ENCODE measurements around the gene VARS2. TPM values are rescaled to one million over a fixed set of nuclear protein-coding genes. Genes with fewer than 3 reads are reported as not detected.
"Not testable (repeated sequence)": the region's sequence is repeated elsewhere in the genome, so short reads cannot be mapped to it uniquely, and the experiment has no call there.

VARS2 gene
- total RNA-seq, 1 donor from 2014 or later = 79.4 TPM

- DNase-seq (ENCODE audit: extremely low spot score, unreplicated experiment) = no peak
- no peaks in the 10 kb centered on the region for H3K9me3 Mint-ChIP-seq
- TF ChIP-seq CTCF (conservative IDR thresholded peaks at IDR 0.05) = no peak
- H3K36me3 Mint-ChIP-seq = no peaks in the 10 kb centered on the region
- no peaks in the 10 kb centered on the region for H3K27me3 Mint-ChIP-seq
- no peak overlapping the region for H3K27ac Mint-ChIP-seq
- H3K4me3 Mint-ChIP-seq = no peak overlapping the region
- peaks cover 8% of the 10 kb centered on the region for H3K4me1 Mint-ChIP-seq (ENCODE audit: unreplicated experiment)
Observed at GRCh38 chr6:30900863-30901417, 13.1 kb upstream of the VARS2 start.

GRCh38 chr6:30901436-30901835 is 12.6 kb upstream of the VARS2 start:
- Mint-ChIP-seq H3K4me3 (no peak overlapping the region), H3K27me3 (no peaks in the 10 kb centered on the region), H3K9me3 (no peaks in the 10 kb centered on the region), H3K36me3 (no peaks in the 10 kb centered on the region), H3K27ac (no peak overlapping the region), H3K4me1 (ENCODE audit: unreplicated experiment) (peaks cover 8% of the 10 kb centered on the region)
- no peak for DNase-seq (ENCODE audit: extremely low spot score, unreplicated experiment)
- TF ChIP-seq CTCF (conservative IDR thresholded peaks at IDR 0.05) = no peak

- not testable (repeated sequence) for DNase-seq (ENCODE audit: extremely low spot score, unreplicated experiment); H3K4me3 Mint-ChIP-seq; H3K36me3 Mint-ChIP-seq; H3K4me1 Mint-ChIP-seq (ENCODE audit: unreplicated experiment); H3K9me3 Mint-ChIP-seq; H3K27ac Mint-ChIP-seq; H3K27me3 Mint-ChIP-seq
Observed at GRCh38 chr6:30902196-30902595, 11.8 kb upstream of the VARS2 start.

- H3K27me3 Mint-ChIP-seq = no peaks in the 10 kb centered on the region
- no peak overlapping the region for H3K4me3 Mint-ChIP-seq
- no peaks in the 10 kb centered on the region for H3K36me3 Mint-ChIP-seq
- no peak for TF ChIP-seq CTCF (conservative IDR thresholded peaks at IDR 0.05)
- DNase-seq (ENCODE audit: extremely low spot score, unreplicated experiment) = no peak
- no peak overlapping the region for H3K27ac Mint-ChIP-seq
- H3K4me1 Mint-ChIP-seq (ENCODE audit: unreplicated experiment) = peaks cover 8% of the 10 kb centered on the region
- H3K9me3 Mint-ChIP-seq = no peaks in the 10 kb centered on the region
Observed at GRCh38 chr6:30902709-30903108, 11.3 kb upstream of the VARS2 start.

GRCh38 chr6:30903236-30903635 is 10.8 kb upstream of the VARS2 start:
- no peak for DNase-seq (ENCODE audit: extremely low spot score, unreplicated experiment)
- H3K4me3 Mint-ChIP-seq = no peak overlapping the region
- no peaks in the 10 kb centered on the region for H3K9me3 Mint-ChIP-seq
- H3K36me3 Mint-ChIP-seq = no peaks in the 10 kb centered on the region
- TF ChIP-seq CTCF (conservative IDR thresholded peaks at IDR 0.05) = no peak
- H3K27me3 Mint-ChIP-seq = no peaks in the 10 kb centered on the region
- peaks cover 14% of the 10 kb centered on the region for H3K4me1 Mint-ChIP-seq (ENCODE audit: unreplicated experiment)
- H3K27ac Mint-ChIP-seq = no peak overlapping the region

- DNase-seq (ENCODE audit: extremely low spot score, unreplicated experiment); H3K27me3 Mint-ChIP-seq; H3K9me3 Mint-ChIP-seq; H3K36me3 Mint-ChIP-seq: not testable (repeated sequence)
- Mint-ChIP-seq H3K4me1 (ENCODE audit: unreplicated experiment) (peaks cover 23% of the 10 kb centered on the region), H3K4me3 (peak overlapping the region; percentile 99), H3K27ac (peak overlapping the region; percentile 84)
Observed at GRCh38 chr6:30907290-30907757, 6.7 kb upstream of the VARS2 start.
